HuH-7 (cell line): ENCODE measurements around the gene AQP12A.
"Not testable (repeated sequence)": the region's sequence is repeated elsewhere in the genome, so short reads cannot be mapped to it uniquely, and the experiment has no call there.

ENCODE experiments used
- DNase-seq: peaks from one replicate; pipeline ENCODE4 v3.0.0; 2011; ENCODE audit warnings: low spot score

Gene AQP12A

DNA sequence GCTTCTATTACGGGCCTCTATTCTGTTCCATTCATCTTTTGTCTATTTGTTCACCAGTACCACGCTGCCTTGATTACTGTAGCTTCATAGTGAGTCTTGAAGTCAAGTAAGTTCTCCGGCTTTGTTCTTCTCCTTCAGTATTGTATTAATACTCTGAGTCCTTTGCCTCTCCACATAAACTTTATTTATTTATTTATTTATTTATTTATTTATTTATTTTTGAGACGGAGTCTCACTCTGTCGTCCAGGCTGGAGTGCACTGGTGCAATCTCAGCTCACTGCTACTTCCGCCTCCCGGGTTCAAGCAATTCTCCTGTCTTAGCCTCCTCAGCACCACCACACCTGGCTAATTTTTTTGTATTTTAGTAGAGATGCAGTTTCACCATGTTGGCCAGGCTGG lies 31.8 kb upstream of the AQP12A start:
- not testable (repeated sequence) for DNase-seq

GRCh38 chr2:240662681-240663080 lies 29.0 kb upstream of the AQP12A start:
- no peak for DNase-seq

- DNase-seq = no peak
Measured at GRCh38 chr2:240663546-240664190, 28.0 kb upstream of the AQP12A start.

GRCh38 chr2:240664622-240665021 lies 27.0 kb upstream of the AQP12A start:
- DNase-seq = no peak

DNA sequence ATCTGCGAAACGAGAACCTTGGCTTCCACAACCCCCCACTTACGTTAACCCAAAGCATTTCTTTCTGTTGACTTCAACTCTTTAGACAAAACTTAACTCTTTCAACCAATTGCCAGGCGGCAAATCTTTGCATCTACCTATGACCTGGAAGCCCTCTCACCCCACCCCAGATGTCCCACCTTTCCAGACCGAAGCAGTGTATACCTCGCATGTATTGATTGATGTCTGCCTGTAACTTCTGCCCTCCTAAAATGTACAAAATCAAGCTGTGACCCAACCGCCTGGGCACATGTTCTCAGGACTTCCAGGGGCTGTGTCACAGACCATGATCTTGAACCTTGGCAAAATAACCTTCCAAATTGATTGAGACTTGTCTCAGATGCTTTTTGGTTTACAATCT lies 21.3 kb upstream of the AQP12A start:
- no peak for DNase-seq

DNA sequence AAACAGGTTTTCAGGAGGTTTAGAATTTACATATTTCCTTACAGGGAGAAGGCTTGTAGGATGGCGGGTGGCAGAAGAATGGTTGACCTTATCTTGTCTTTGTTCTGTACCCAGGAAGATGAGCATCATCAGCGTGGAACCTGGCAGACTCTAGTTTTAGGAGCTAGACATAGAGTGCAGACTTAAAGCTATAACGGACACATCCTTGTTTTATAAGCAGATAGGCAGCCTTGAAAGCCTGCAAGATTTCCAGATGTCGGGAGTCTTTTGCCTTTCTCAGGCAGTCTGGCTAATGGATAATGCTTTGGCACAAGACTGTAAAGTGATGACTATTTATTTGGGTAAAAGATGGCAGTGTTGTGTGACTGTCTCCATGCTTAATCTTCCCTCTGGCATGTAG lies 20.7 kb upstream of the AQP12A start:
- no peak for DNase-seq

DNA sequence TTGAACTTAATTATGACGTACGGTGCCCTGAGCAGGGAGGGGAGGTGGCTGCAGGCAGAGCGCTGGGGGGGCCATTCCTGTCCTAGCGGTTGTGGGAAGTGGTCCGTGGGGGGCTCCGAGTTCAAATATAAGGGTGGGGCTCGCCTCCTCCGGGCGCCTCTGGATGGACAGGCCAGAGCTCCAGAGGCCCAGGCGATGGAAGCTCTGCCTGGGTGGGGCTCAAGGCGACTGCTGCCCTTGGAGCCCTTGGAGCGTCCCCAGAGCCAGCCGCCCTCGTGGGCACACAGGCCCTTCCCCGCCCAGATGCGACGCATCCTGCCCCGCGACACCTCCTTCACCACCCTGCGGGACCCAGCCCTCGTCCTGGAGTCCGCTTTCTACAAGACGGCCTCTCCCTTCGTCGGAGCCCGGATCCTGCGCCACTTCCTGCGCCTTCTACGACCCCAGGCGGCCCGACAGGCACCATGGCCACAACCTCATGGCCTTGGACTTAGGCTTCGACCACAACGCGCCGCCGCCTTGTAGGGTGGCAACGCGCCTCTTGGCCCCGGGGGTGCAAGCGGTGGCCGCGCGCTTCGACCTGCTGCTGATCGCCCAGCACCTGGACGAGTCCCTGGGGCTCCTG lies 19.5 kb upstream of the AQP12A start:
- DNase-seq = no peak

DNA sequence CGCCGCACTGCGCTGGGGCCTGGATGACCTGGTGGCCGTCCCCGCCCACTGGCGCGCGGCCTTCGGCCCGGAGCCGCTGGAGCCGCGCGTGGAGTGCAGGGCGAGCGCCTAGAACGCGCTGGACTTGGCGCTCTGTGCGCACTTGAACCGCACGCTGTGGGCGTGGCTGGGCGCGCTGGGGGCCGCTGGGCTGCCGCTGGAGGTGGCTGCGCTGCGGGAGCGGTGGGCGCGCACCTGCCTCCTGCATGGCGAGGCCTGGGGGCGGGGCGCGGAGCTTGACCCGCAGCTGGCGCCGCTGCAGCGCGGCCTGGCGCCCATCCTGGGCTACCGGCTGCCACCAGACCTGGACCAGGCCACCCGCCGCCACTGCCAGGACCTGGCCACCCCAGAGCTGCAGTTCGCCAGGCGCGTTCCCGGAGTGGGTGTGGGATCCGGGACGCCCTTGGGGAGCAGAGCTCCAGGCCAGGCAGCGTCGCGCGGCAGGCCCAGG lies 18.9 kb upstream of the AQP12A start:
- DNase-seq = no peak

- not testable (repeated sequence) for DNase-seq
Measured at GRCh38 chr2:240674461-240675184, 17.0 kb upstream of the AQP12A start.

DNA sequence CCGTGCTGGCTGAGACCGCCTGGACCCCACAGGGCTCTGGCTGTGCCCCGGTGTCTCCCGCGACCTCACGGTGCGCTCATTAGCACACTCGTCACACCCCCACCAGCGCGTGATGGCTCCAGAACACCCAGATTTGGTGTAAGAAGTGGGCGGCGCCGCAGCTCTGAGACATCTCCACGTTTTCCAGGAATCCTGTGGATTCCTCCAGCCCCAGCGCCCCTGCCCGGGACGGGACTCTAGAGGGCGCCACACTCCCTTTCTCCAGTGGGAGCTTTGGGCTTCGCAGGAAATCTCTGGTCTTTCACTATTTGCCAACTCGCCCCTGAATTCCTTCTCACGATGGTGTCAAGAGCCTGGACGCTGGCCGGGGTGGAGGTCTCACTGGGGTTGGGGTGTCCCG lies 16.3 kb upstream of the AQP12A start:
- not testable (repeated sequence) for DNase-seq

- DNase-seq = not testable (repeated sequence)
Measured at GRCh38 chr2:240678043-240678442, 13.6 kb upstream of the AQP12A start.

DNA sequence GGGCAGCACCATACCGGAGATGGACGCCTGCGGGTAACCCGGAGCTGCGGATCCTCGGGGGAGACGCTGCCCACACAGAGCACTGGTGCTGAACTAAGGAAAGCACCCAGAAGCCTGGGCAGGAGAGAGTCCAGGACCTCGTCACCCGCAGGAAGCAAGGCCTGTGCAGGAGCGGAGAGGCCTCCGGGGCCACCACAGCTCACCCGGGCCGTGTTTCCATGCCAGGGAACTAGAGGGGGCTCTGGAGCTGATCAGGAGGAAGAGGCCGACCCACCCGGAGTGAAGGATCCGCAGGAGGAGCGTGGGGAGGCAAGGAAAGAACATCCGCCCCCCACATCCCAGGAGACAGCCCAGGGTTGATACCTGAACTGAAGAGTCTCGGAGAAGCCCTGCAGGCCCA lies 12.8 kb upstream of the AQP12A start:
- not testable (repeated sequence) for DNase-seq

GRCh38 chr2:240680185-240680584 lies 11.5 kb upstream of the AQP12A start:
- not testable (repeated sequence) for DNase-seq

GRCh38 chr2:240682431-240683224 lies 9.0 kb upstream of the AQP12A start, which contains the start of gene AQP12B:
Gene AQP12B, minus strand, starts transcription at chr2:240682885. Its CDS starts 48 bp downstream, at chr2:240682837.
- DNase-seq = not testable (repeated sequence)

- DNase-seq = not testable (repeated sequence)
Measured at GRCh38 chr2:240683329-240683979, 8.2 kb upstream of the AQP12A start.

GRCh38 chr2:240683980-240684728 lies 7.5 kb upstream of the AQP12A start:
- not testable (repeated sequence) for DNase-seq

DNA sequence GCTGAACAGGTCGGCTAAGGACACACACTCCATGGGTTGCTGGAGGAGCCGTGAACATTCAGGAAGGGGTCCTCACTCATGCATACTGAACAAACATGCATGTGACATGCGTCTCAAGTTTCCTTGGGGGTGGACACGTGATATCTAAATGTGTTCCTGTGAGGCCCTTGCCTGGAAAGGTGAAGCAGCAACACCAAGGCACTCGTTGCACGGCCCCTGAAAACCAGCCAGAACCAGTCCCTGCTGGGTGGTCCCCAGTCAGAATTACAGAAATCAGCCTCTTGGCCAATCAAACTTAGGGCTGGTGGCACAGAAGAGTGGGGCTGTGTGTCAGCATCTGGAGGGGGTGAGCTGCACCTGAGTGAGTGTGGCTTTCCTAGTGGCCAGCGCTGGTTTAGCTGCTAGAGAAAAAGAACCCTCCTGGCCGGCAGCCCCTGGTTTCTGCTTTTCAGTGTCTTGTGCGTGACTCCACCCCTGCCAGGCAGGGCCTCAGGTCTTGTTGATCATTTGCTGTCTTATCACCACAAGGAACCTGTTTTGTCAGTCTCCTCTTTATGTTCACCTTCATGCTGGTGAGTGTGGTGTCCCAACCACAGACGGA lies 5.8 kb upstream of the AQP12A start:
- DNase-seq = no peak

DNA sequence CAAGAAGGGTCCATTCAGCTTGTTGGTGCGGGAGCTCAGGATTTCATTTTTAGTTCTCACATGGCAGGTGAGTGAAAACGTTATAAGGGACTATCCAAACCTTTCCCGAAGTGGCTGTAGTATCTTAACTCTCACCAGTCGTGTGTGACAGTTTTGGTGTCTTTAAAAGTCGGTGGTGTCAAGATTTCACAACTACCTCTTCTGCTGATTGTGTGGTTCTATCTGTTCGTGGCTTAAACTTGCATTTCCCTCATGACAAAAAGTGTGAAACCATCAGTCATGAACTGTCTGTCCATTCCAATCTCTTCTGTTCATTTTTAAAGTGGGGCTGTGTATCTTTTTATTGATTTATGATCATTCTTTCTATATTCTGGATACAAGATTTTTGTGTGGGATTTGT lies 5.2 kb upstream of the AQP12A start:
- no peak for DNase-seq

DNA sequence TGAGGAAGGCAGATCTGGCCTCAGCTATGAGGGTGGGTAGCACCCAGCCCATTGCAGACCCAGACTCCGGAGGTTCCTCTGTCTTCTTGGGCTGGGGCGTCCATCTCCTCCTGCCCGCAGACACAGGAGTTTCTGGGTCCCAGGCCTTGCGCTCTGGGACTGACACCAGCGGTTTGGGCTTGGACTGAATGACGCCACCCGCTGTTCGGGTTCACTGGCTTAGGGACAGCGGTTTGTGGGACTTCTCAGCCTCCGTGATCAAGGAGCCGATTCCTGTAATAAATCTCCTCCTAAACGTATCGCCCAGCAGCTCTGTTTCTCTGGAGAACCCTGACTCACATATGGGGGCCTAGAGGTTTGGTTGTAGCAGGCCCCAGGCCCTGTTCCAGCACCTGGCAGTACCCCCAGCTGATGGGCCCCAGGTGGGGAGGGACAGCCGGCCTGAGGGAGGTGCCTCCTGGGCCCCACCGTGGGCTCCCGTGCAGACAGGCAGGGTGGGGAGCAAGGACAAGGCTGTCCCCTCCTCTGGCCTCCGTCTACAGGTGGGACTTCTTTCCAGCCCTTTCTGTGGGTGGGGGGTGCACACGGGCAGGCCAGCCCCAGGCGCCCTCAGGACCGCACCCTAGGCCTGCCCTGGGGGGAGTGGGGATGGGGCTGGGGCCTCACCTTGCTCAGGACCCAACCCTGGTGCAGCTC lies 4.5 kb upstream of the AQP12A start:
- DNase-seq = no peak
